H54 (cell line): ENCODE measurements around the gene FHL3.

Source experiments
- DNase-seq: peaks from one replicate; pipeline ENCODE4 v3.0.0; 2011; ENCODE audit warnings: low spot score, mixed read lengths; ENCODE audit not compliant: insufficient read length
- FAIRE-seq: peaks from 3 replicates; lab custom pipeline; 2011; peaks lifted over from hg19 to GRCh38; lab: Jason Lieb, UNC
- POLR2A ChIP-seq: IDR thresholded peaks from 2 replicates; pipeline ENCODE4 v1.6.1; 2011; ENCODE audit warnings: low read depth, mild to moderate bottlenecking, low read length

FHL3 gene, protein sequence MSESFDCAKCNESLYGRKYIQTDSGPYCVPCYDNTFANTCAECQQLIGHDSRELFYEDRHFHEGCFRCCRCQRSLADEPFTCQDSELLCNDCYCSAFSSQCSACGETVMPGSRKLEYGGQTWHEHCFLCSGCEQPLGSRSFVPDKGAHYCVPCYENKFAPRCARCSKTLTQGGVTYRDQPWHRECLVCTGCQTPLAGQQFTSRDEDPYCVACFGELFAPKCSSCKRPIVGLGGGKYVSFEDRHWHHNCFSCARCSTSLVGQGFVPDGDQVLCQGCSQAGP

DNA sequence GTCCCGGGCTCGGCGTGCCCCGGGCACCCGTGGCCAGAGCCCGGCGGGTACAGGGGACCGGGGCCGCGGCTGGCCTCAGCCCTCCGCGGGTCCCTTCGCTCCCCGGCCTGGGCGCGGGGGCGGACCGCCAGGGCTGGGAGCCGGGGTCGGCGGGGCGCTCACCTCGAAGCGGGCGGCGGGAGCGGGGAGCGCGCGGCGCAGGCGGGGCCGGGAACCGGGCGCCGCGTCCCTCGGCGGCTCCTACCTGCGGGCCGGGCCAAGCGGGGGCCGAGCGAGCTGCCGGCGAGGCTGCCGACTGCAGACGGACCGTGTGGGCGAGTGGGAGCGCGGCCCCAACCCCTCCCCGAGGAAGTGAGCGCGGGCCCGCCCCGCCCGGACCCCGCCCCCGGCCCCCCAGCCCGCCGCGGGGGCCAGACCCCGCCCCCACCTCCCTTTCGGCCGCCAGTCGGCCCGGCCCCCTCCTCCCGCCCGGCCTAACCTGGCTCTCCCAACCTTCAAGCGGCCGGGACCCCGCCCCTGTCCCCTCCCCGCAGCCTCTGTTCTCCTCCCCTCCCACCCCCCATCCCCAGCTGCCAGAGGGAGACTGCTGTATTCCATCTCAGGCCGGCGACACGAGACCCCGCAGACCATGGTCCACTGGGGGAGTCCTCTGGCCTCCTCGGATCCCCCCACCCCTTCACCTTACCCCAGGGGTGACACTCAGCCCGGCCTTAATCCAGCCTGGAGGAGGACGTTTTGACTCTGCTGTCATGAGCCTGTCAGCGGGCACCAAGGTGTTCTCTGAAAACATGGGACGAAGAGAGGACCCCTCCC is at the start of gene FHL3:
Gene FHL3, minus strand, starts transcription at position 320 of the 813 bp plus-strand sequence. CDS start 6,102 bp downstream, outside the sequence.
- FAIRE-seq, result no peak
- peak; percentile 88 for TF ChIP-seq POLR2A
- DNase-seq, result no peak

DNA sequence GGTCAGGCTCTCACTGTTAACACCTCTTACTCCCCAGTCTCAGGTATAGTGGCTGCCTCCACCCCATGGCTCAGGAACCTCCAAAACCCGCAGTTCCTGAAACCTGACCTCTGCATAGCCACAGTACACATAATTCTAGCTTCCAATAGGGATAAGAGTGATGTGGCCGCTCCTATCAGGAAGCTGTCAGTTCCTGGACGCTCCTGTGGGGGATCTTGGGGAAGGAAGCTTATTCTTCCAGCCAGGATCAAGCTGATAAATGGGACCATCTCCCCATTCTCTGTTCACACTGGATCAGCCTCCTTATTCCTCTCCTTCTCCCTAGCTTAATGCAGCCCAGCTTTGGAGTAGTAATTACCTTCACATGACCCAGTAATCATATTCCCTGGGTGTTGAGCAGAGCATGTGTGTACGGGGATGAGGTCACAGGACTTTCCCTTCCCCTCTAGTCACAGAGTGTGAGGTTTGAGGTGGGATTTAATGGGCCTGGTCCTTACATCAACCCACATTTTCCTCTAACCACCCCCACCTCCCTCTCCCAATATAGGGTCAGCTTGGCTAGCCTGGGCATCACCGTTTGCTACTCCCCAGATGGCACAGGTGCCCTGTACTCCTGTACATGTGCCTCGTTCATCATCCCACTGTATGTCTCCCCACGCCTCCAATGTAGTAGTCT is 48.2 kb upstream of the FHL3 start:
- no peak for DNase-seq
- FAIRE-seq, result no peak
- TF ChIP-seq POLR2A, result no peak

DNA sequence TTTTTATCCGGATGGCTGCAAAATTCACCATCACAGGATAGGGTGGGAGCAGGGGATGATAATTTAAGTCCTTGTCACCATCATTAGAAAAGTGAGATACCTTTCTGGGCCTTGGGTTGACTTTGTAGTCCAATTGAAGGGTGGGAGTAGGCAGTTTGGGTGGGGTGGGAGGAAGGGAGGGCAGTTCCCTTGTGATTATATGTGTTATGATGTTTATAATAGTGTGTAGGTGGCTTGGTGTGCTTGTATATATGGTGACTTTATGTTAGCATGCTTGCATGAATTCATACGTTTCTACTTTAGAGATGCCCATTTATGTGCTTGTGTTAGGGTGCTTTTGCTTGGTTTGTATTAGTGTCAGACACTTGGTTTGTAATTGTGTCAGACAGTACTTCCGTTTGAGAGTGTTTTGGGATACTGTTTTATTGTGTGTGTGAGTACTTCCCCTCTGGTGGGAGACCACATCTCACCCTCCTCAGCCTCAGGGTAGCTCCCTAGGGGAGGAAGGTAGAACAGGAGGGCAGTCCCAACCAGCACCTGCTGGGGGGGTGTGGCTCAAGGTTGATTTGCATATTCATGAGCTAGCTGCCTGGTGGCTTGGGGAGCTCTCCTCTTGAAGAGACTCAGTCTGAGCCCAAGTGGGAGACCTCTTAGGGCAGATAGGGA is 47.6 kb upstream of the FHL3 start:
- FAIRE-seq (no peak), DNase-seq (no peak)
- no peak for TF ChIP-seq POLR2A

DNA sequence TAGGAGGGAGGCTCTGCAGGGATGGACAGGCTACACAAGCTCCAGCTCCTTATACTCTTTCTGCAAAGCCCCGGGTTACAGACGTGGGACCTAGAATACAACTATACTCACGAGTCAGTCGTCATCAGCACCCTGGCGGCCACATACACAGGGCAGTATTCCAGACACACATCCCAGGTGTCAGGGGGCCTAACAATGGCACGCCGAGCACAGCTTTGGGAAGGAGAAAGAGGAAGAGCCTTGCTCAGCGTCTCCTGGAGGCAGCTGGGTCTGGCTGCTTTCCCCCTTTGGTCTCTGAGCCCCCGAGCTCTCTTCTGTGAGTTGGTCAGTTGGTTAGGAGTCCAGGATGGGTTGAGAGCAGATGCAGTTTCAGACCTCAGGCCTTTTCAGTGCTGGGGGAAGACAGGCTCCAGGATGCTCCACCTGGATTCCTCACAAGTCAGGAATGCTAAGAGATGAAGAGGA is 45.8 kb upstream of the FHL3 start:
- FAIRE-seq (no peak), DNase-seq (no peak)
- no peak for TF ChIP-seq POLR2A

DNA sequence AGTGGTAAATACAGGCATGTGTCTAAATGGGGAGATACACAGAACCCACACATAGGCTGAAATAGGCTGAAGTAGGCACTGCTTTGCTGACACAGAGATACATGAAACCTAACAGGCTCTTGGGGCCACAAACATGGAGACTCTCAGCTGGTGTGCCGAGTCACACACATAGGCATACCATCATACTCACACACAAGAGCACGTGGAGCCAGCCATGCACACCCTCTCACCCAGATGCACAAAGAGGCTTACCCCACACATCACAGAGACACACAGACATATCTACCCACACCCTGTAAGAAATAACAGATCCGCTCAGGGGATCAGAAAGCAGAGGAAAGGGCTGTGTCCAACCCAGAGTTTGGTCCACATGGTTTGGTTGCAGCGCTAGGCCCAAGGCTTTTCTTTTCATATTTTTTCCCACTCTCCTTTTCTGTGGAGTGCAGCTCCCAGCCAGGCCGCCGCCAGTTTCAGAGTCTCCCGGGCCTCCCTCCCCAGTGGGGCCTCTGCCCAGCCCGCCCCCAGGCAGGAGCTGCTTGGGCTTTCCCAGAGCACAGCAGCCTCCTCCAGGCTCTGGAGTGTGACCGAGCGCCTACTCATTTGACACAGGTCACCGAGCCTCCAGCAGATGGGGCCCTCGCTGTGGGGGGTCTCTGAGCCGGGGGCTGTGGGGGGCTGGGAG is 45.2 kb upstream of the FHL3 start:
- TF ChIP-seq POLR2A, result no peak
- FAIRE-seq (no peak), DNase-seq (no peak)

DNA sequence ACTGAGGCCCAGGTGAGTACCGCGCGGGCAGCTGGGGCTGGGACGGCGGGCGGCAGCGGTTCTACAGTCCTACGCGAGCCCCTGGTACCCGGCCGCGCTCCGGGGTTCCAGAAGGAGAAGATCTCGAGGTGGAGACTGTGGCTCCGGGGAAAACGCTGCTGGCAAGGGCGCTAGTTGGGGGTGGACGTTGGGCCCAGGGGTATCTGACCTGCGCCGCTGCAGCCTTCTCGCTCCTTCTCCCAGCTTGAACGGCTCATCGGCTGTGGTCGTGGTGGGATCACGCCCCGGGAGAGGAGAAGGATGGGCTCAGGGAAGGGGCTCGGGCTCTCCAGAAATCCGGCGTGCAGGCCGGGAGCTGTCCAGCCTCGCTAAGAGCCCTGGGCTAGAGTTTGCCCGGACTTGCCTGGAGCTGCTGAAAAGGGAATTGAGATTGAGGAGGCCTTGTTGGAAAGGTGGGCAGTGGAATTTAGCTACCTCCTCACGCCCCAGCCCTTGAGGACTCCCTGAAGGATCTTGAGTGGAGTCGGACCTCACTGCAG is 42.4 kb upstream of the FHL3 start:
- TF ChIP-seq POLR2A, result no peak
- FAIRE-seq, result no peak
- DNase-seq, result no peak

DNA sequence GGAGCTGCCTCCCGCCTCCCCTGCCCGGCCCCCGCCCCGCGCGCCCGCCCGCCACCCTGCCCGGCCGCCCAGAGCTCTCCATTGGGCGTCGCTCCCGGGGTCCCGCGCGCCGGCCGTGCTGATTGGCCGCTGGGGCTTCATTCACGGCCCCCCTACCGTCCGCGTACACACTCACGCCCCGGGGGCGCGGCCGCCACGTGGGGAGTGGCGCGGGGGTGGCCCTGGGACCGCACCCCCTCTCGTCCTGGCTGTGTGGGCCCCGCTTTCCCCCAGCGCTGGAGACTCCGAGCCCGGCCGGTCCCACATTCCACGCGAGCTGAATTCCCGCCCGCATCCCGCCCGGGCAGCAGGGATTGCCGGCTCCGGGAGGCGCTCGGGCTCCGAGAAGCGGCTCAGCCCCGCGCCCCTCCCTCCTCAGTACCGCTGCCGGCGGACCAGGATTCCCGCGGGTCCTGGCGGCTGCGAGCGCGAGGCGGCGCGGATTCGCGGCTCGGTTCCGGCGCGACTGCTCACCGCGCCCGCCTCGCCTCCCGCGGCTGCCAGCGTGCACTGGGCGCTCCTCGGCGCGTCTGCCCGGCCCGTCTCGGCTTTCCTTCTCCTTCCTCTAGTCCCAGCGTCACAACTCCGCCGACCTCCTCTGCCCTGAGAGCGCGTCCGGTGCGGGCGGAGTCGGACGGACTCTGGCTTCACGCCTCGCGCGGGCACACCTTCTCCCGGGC is 41.7 kb upstream of the FHL3 start:
- peak; percentile 93 for DNase-seq
- no peak for FAIRE-seq
- TF ChIP-seq POLR2A, result no peak

DNA sequence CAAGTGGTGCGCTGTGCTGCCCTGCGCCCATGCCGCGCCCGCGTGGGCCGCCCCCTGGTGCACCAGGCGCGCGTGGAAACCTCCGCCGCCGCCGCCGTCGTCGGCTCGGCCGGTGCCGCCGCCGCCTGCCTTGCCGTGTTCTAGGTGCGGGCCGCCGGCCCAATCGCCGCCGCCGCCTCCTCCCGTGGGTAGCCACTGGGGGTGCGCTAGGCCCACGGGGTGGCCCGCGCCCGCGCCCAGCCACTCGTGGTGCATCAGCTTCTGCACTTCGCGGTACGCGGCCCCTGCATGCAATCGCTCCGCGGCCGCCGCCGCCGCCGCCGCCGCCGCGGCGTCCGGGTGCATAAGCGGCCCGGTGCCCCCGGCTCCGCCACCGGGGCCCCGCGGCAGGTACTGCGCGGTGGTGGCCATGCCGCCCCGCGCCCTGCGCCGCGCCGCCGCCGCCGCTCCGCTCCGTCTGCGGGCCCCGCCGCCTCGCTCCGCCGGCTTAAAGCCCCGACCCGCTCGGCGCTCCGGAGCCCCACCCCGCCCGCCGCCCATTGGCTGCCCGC is 41.1 kb upstream of the FHL3 start, which contains the start of gene POU3F1:
Gene POU3F1, minus strand, starts transcription at position 461 of the 551 bp plus-strand sequence. Its CDS starts 50 bp downstream, at position 411.
- DNase-seq (no peak), FAIRE-seq (no peak)
- TF ChIP-seq POLR2A, result peak; percentile 14; the same call in 1 of the 2 replicates

DNA sequence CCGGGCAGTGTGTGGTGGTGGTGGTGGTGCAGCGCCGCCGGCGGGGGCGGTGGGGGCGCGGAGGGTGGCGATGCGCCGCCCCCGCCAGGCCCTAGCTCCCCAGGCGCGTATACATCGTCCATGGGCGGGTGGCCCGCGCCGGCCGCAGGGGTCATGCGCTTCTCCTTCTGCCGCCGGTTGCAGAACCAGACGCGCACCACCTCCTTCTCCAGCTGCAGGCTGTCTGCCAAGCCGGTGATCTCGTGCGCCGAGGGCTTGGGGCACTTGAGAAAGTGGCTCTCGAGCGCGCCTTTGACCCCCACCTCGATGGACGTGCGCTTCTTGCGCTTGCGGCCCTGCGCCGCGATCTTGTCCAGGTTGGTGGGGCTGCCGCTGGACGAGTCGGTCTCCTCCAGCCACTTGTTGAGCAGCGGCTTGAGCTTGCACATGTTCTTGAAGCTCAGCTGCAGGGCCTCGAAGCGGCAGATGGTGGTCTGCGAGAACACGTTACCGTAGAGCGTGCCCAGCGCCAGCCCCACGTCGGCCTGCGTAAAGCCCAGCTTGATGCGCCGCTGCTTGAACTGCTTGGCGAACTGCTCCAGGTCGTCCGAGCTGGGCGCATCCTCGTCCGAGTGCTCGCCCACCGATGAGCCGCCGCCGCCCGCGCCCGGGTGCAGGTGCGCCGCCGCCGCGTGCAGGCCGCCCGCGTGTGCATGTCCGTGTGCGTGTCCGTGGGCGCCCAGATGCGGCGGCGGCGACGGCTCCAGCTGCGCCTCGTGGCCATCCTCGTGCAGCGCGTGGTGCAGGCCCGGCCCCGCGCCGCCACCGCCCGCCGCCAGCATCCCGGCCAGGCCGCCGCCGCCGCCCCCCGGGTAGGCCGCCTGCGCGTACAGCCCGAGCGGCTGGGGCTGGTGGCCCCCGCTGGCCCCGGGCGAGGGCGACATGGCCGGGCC is 40.4 kb upstream of the FHL3 start:
- no peak for TF ChIP-seq POLR2A
- no peak for DNase-seq
- no peak for FAIRE-seq

DNA sequence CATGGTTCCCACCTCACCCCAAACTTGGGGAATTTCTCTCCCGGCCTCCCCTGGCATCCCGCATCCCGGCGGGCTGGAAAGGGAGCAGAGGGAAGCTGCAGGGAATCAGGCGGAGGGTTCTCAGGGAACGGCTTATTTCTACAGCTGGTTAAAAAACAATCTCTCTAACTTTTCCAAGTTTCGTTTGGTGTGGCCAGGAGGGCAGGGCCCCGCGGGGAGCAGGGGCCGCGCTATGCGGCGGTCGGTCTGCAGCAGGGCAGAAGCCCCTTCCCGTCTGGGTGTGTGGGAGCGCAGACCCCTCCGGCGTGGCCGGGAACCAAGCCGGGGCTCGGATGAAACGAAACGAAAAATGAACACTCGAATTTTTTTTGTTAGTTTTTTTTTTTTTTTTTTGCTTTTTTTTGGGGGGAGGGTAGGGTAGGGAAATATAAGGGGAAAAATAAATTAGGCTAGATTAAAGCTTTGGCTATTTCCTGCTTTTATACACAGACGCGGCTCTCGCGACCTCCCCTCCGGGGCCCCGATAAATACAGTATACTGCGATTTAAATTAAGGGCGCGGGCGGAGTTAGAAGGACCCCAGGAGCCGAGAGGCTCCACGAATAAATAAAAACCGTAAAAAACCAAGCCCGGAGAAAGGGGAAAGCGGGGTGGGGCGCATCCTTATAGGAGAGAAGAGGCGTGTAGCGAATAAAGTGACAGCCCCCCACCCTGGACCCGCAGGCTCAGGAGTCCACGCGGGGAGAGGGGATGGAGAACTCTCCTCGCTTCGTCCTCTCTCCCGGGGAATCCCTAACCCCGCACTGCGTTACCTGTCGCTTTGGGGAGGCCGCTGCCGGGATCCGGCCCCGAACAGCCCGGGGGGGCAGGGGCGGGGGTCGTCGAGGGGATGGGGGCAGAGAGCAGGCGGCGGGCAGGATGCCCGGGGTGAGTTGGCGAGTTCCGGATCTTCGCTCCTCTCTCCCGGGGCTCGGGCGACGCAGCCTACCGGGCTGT is 39.2 kb upstream of the FHL3 start:
- DNase-seq (no peak), FAIRE-seq (no peak)
- TF ChIP-seq POLR2A, result no peak
